Caco-2 (cell line): ENCODE measurements around the gene KIF3A. TPM values are rescaled to one million over a fixed set of nuclear protein-coding genes. Genes with fewer than 3 reads are reported as not detected.

Experiments
- BruUV-seq: library from RNA; stranded (reverse); fragments of 400-500 nt; replicated peaks from 2 replicates; lab custom pipeline; 2021; lab: Mats Ljungman, UMichigan
- CTCF ChIA-PET: fragments of 300-600 bp; sonication (Branson Sonifier 250); formaldehyde crosslinking; loops from one replicate; lab custom pipeline; 2022; ENCODE audit warnings: antibody characterized with exemption; lab: Charles Lee
- POLR2A ChIA-PET: fragments of 300-600 bp; sonication (Branson Sonifier 250); formaldehyde crosslinking; loops from one replicate; lab custom pipeline; 2022; ENCODE audit warnings: antibody characterized with exemption; lab: Charles Lee
- DNase-seq, 2 experiments: peaks; one replicate each; pipeline versions ENCODE4 v3.0.0 to v3.0.0-alpha.2; 2020 to 2022
- H3K27me3 ChIP-seq: replicated peaks from 2 replicates; pipeline ENCODE4 v1.6.0; 2011; ENCODE audit warnings: low read length; ENCODE audit not compliant: control insufficient read depth, insufficient read depth
- H3K36me3 ChIP-seq: 2 replicates; pipeline ENCODE4 v1.5.1; 2011; ENCODE audit warnings: low read length; ENCODE audit not compliant: control insufficient read depth, insufficient read depth
- H3K4me1 ChIP-seq: fragments of 250-450 bp; sonication (Bioruptor Pico); 2 replicates; pipeline ENCODE4 v1.5.1; 2020; ENCODE audit warnings: mild to moderate bottlenecking
- H3K4me3 ChIP-seq: 2 replicates; pipeline ENCODE4 v1.5.1; 2011; ENCODE audit warnings: low read depth, mild to moderate bottlenecking, control low read depth, low read length
- H3K9me3 ChIP-seq: fragments of 250-450 bp; sonication (Bioruptor Pico); 2 replicates; pipeline ENCODE4 v1.5.1; 2020; ENCODE audit warnings: mild to moderate bottlenecking, moderate library complexity
- H3K27ac Mint-ChIP-seq: one replicate; pipeline ENCODE4 v1.8.0; 2022; ENCODE audit warnings: mixed read lengths; ENCODE audit not compliant: unreplicated experiment
- H3K27me3 Mint-ChIP-seq: one replicate; pipeline ENCODE4 v1.8.0; 2022; ENCODE audit warnings: mixed read lengths; ENCODE audit not compliant: insufficient read depth, unreplicated experiment
- H3K36me3 Mint-ChIP-seq: one replicate; pipeline ENCODE4 v1.8.0; 2022; ENCODE audit warnings: mild to moderate bottlenecking, mixed read lengths; ENCODE audit not compliant: insufficient read depth, unreplicated experiment
- H3K4me1 Mint-ChIP-seq: one replicate; pipeline ENCODE4 v1.8.0; 2022; ENCODE audit warnings: low read depth, mixed read lengths; ENCODE audit not compliant: unreplicated experiment
- H3K4me3 Mint-ChIP-seq: one replicate; pipeline ENCODE4 v1.8.0; 2022; ENCODE audit warnings: mild to moderate bottlenecking, moderate library complexity, mixed read lengths; ENCODE audit not compliant: unreplicated experiment
- H3K9me3 Mint-ChIP-seq: one replicate; pipeline ENCODE4 v1.8.0; 2022; ENCODE audit warnings: mixed read lengths; ENCODE audit not compliant: unreplicated experiment
- intact Hi-C: fragments of 100-400 bp; cut with micrococcal nuclease; formaldehyde crosslinking; loops from one replicate; pipeline ENCODE4 v1.10.0; 2022; ENCODE audit not compliant: unreplicated experiment
- total RNA-seq: library from RNA; stranded (reverse); gene quantifications from 2 replicates; pipeline ENCODE4 v1.2.3, GENCODE V29; 2022
- TF ChIP-seq, protein P1 (sequence below), 2 experiments: fragments of 200-600 bp in 1 of 2; IDR thresholded peaks; 1 replicate in 1 of 2; 2 replicates in 1 of 2; pipeline versions ENCODE4 v1.5.1 to v1.8.0; 2011 to 2022; ENCODE audit warnings: antibody characterized with exemption in 1 of 2, control low read depth in 1 of 2, inconsistent platforms in 1 of 2, low read depth in 1 of 2, low read length in 1 of 2, mild to moderate bottlenecking in 1 of 2, moderate library complexity in 1 of 2; ENCODE audit not compliant: insufficient read depth in 1 of 2, severe bottlenecking in 1 of 2, unreplicated experiment in 1 of 2

The KIF3A gene
- total RNA-seq, 1 experiment from 2014 or later, result 12.7 TPM

DNA sequence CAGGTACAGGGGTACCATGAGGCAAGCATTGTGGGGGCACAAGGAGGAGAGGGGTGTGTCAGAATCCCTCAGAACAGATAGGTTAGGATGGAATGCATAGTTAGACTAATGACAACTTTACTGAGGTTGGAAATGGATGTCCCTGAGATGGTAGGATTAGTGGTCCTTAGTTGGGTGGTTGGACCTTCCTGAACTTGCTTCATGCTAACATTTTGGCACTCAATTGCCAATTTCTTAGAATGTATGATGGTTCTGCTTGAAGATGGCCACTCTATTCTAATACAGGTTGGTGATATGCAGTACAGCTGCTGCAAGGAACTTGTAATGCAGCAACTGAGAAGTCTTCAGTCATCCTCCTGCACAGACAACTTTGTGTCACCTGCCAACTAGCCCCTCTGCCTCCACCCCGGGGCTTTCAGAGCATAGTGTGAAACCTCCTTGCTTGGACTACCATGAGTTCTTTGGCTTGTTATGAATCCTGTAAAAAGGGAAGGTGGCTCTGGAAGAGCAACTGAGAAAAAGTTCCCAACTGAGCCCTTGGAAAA is 15.3 kb upstream of the KIF3A start:
- Mint-ChIP-seq H3K27me3 (no peaks in the 10 kb centered on the region), H3K27ac (no peak overlapping the region), H3K36me3 (peaks cover 6% of the 10 kb centered on the region), H3K4me1 (peaks cover 6% of the 10 kb centered on the region), H3K4me3 (no peak overlapping the region), H3K9me3 (no peaks in the 10 kb centered on the region)
- intact Hi-C loops, result loop anchor here (1.0 kb wide), 1 partner anchor 68 kb away; no protein-coding TSS in a partner anchor
- H3K4me3 ChIP-seq, result no peak overlapping the region
- no peaks in the 10 kb centered on the region for H3K4me1 ChIP-seq
- H3K36me3 ChIP-seq, result no peaks in the 10 kb centered on the region
- ChIA-PET POLR2A (no interaction called here), CTCF (interaction anchor here (4.9 kb wide), 1 partner anchor 66 kb away, joined by 141 read pairs; no protein-coding TSS in a partner anchor)
- no peaks in the 10 kb centered on the region for H3K27me3 ChIP-seq
- no peaks in the 10 kb centered on the region for H3K9me3 ChIP-seq
- DNase-seq, result no peak
- TF ChIP-seq, protein P1, sequence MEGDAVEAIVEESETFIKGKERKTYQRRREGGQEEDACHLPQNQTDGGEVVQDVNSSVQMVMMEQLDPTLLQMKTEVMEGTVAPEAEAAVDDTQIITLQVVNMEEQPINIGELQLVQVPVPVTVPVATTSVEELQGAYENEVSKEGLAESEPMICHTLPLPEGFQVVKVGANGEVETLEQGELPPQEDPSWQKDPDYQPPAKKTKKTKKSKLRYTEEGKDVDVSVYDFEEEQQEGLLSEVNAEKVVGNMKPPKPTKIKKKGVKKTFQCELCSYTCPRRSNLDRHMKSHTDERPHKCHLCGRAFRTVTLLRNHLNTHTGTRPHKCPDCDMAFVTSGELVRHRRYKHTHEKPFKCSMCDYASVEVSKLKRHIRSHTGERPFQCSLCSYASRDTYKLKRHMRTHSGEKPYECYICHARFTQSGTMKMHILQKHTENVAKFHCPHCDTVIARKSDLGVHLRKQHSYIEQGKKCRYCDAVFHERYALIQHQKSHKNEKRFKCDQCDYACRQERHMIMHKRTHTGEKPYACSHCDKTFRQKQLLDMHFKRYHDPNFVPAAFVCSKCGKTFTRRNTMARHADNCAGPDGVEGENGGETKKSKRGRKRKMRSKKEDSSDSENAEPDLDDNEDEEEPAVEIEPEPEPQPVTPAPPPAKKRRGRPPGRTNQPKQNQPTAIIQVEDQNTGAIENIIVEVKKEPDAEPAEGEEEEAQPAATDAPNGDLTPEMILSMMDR (IDR thresholded peaks at IDR 0.05; ENCODE audit: insufficient read depth in 1 of 2, low read depth in 1 of 2, low read length in 1 of 2, severe bottlenecking in 1 of 2, unreplicated experiment in 1 of 2), result no peak
- BruUV-seq, result no TSS peak

GRCh38 chr5:132751971-132752580 is 14.7 kb upstream of the KIF3A start:
- Mint-ChIP-seq H3K4me3 (no peak overlapping the region), H3K27me3 (no peaks in the 10 kb centered on the region), H3K9me3 (no peaks in the 10 kb centered on the region), H3K36me3 (peaks cover 6% of the 10 kb centered on the region), H3K27ac (no peak overlapping the region), H3K4me1 (peaks cover 6% of the 10 kb centered on the region)
- POLR2A ChIA-PET, result no interaction called here
- no peak overlapping the region for H3K4me3 ChIP-seq
- no TSS peak for BruUV-seq
- H3K27me3 ChIP-seq, result no peaks in the 10 kb centered on the region
- TF ChIP-seq, protein P1 (IDR thresholded peaks at IDR 0.05; ENCODE audit: insufficient read depth in 1 of 2, low read depth in 1 of 2, low read length in 1 of 2, severe bottlenecking in 1 of 2, unreplicated experiment in 1 of 2), result no peak
- CTCF ChIA-PET, result no interaction called here
- H3K9me3 ChIP-seq, result no peaks in the 10 kb centered on the region
- H3K4me1 ChIP-seq, result no peaks in the 10 kb centered on the region
- no peaks in the 10 kb centered on the region for H3K36me3 ChIP-seq
- intact Hi-C loops, result no loop called here
- DNase-seq, result no peak

- Histone ChIP-seq H3K27me3 (no peaks in the 10 kb centered on the region), H3K9me3 (no peaks in the 10 kb centered on the region), H3K4me1 (no peaks in the 10 kb centered on the region), H3K36me3 (no peaks in the 10 kb centered on the region), H3K4me3 (no peak overlapping the region)
- intact Hi-C loops, result no loop called here
- no TSS peak for BruUV-seq
- H3K27ac Mint-ChIP-seq, result no peak overlapping the region
- peaks cover 6% of the 10 kb centered on the region for H3K4me1 Mint-ChIP-seq
- no peaks in the 10 kb centered on the region for H3K9me3 Mint-ChIP-seq
- no peaks in the 10 kb centered on the region for H3K27me3 Mint-ChIP-seq
- POLR2A ChIA-PET, result no interaction called here
- H3K4me3 Mint-ChIP-seq, result no peak overlapping the region
- TF ChIP-seq, protein P1 (IDR thresholded peaks at IDR 0.05; ENCODE audit: insufficient read depth in 1 of 2, low read depth in 1 of 2, low read length in 1 of 2, severe bottlenecking in 1 of 2, unreplicated experiment in 1 of 2), result no peak
- CTCF ChIA-PET, result no interaction called here
- DNase-seq, result no peak
- H3K36me3 Mint-ChIP-seq, result peaks cover 6% of the 10 kb centered on the region
Observed at GRCh38 chr5:132751444-132751843, 14.1 kb upstream of the KIF3A start.
